NCI-H748 (cell line): Measurements from ENCODE around the gene TUBAL3.

Experiments used
- DNase-seq: peaks from one replicate; lab custom pipeline; 2025; ENCODE audit not compliant: unreplicated experiment; lab: John Stamatoyannopoulos, UW

The TUBAL3 gene

DNA sequence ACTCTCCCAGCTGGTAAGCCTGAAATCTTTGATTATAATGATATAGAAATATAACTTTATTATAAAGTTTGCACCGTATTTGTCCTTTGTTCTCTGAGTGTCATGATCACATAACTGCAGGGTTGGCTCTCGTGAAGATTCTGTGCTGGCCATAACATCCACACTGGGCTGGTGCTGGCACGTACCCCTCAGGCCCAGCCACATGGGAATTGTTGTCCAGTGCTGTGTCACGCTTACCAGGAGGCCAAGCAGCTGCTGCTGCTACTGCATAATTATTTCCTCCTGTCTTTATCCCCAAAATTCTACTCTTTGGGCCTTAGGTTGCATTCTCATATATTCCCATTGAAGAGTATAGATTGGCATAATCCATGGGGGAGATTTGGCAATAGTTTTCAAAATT is 60.6 kb downstream of the TUBAL3 start:
- DNase-seq, result no peak

- DNase-seq, result no peak
Observed at GRCh38 chr10:5343561-5343960, 61.1 kb downstream of the TUBAL3 start.
